Subcutaneous abdominal adipose tissue (tissue), 5 donors: Measurements from ENCODE around the gene CSRNP3.
"Not testable (repeated sequence)": the region's sequence is repeated elsewhere in the genome, so short reads cannot be mapped to it uniquely, and the experiment has no call there.

Experiments used
- H3K27ac ChIP-seq: one replicate; pipeline ENCODE4 v1.7.0; 2013; ENCODE audit warnings: low read depth, mild to moderate bottlenecking, inconsistent platforms, low read length, moderate library complexity
- H3K27me3 ChIP-seq, 5 donors: one replicate each; pipeline ENCODE4 v1.7.0; 2013; ENCODE audit warnings: low read length in 5 of 5, inconsistent platforms in 1 of 5; ENCODE audit not compliant: control insufficient read depth in 5 of 5, insufficient read depth in 4 of 5
- H3K36me3 ChIP-seq, 5 donors: one replicate each; pipeline ENCODE4 v1.7.0; 2013; ENCODE audit warnings: low read length in 5 of 5; ENCODE audit not compliant: control insufficient read depth in 5 of 5, insufficient read depth in 5 of 5
- H3K4me1 ChIP-seq, 5 donors: one replicate each; pipeline ENCODE4 v1.7.0; 2013; ENCODE audit warnings: low read length in 5 of 5, mild to moderate bottlenecking in 3 of 5, moderate library complexity in 1 of 5; ENCODE audit not compliant: control insufficient read depth in 5 of 5, insufficient read depth in 5 of 5
- H3K4me3 ChIP-seq, 5 donors: one replicate each; pipeline ENCODE4 v1.7.0; 2013; ENCODE audit warnings: low read length in 5 of 5, low read depth in 1 of 5
- H3K9ac ChIP-seq, 5 donors: one replicate each; pipeline ENCODE4 v1.7.0; 2013; ENCODE audit warnings: low read length in 5 of 5, mild to moderate bottlenecking in 4 of 5, moderate library complexity in 3 of 5
- H3K9me3 ChIP-seq, 5 donors: one replicate each; pipeline ENCODE4 v1.7.0; 2013; ENCODE audit warnings: low read length in 5 of 5; ENCODE audit not compliant: control insufficient read depth in 5 of 5
- donor health status: healthy.
- donor health status: healthy.
- donor health status: healthy.
- donor health status: healthy.
- donor health status: healthy.

CSRNP3 gene

DNA sequence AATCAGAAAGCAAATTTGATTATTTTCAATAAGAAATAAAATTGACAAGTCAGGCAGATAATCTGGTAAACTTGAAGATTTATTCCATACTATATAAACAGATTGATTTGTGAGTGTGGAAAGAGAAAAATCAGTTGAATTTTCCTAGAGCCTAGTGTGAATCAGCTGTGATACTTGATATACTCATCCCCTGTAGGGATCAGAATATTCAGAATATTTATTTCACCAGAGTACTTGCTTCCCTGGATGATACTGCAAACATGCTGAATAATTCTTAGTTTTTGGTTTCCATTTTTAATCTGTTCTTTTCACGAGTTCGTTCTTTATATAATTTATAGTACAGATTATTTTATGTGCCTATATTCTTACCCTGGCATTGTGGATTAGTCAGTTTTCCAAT, 181.7 kb downstream of the CSRNP3 start:
- Histone ChIP-seq H3K27ac (no peak overlapping the region), H3K9ac (no peak overlapping the region), H3K4me3 (no peak overlapping the region), H3K27me3 (no peaks in the 10 kb centered on the region), H3K4me1 (peaks cover 0 to 3% (median 0%) of the 10 kb centered on the region in 5 donors), H3K36me3 (no peaks in the 10 kb centered on the region), H3K9me3 (no peaks in the 10 kb centered on the region)

DNA sequence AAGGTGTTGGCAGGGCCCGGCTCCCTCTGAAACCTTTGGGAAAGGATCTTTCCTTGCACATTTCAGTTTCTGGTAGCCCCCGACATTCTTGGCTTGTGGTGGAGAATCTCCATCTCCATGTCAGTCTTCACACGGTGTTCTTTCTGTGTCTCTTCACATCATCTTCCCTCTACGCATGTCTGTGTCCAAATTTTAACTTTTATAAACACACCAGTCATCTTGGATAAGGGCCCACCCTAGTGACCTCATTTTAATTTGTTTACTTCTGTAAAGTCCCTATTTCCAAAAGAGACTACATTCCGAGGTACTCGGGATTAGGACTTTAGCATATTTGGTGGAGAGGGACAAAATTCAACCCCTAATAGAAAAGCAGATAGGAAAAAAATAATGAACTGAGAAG, 186.2 kb downstream of the CSRNP3 start:
- H3K36me3 ChIP-seq, result no peaks in the 10 kb centered on the region
- H3K27ac ChIP-seq, result no peak overlapping the region
- H3K4me3 ChIP-seq, result peak overlapping the region in 1 of 5 donors; percentile 30
- no peaks in the 10 kb centered on the region for H3K27me3 ChIP-seq
- no peak overlapping the region for H3K9ac ChIP-seq
- H3K9me3 ChIP-seq, result no peaks in the 10 kb centered on the region
- H3K4me1 ChIP-seq, result no peaks in the 10 kb centered on the region

DNA sequence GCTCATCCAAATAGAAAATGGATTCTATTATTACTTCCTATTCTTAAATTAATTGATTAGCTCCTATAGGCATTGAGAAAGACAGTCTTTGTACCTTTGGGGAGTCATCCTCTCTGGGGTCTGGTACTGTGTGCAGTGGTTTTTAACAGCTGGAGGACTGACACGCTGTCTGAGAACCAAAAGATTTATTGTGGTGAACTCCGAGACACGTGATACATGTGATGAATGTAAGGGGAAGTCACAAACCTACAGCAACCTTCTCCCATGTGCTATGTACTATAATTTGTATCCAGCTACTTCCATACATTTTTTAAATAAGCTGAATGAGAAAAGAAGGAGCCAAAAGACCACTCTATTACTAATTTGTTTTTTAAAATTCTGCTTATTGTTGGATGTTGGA, 190.9 kb downstream of the CSRNP3 start:
- Histone ChIP-seq H3K27me3 (no peaks in the 10 kb centered on the region), H3K36me3 (no peaks in the 10 kb centered on the region), H3K9me3 (no peaks in the 10 kb centered on the region), H3K9ac (no peak overlapping the region), H3K27ac (no peak overlapping the region), H3K4me3 (no peak overlapping the region), H3K4me1 (no peaks in the 10 kb centered on the region)

DNA sequence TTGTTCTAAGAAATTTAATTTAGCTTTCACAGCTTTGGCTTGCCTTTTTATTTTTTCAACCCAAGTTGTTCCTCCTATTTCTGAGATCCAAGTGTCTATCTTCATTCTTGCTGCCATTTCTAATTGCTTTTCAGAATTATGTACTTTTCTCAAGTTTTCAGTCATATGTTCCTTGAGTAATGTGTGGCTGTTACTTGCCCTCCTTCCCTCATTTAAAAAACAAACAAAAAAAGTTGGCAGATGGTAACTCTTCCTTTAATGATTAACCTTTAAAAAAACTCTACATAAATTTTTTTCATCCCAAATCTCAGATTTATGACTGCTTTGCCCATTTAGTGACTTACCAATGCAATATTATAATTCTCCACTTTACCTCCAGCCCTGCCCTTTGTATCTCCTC, 193.2 kb downstream of the CSRNP3 start:
- Histone ChIP-seq H3K9ac (no peak overlapping the region), H3K9me3 (no peaks in the 10 kb centered on the region), H3K27me3 (no peaks in the 10 kb centered on the region), H3K36me3 (no peaks in the 10 kb centered on the region), H3K4me3 (no peak overlapping the region), H3K27ac (no peak overlapping the region), H3K4me1 (no peaks in the 10 kb centered on the region)

DNA sequence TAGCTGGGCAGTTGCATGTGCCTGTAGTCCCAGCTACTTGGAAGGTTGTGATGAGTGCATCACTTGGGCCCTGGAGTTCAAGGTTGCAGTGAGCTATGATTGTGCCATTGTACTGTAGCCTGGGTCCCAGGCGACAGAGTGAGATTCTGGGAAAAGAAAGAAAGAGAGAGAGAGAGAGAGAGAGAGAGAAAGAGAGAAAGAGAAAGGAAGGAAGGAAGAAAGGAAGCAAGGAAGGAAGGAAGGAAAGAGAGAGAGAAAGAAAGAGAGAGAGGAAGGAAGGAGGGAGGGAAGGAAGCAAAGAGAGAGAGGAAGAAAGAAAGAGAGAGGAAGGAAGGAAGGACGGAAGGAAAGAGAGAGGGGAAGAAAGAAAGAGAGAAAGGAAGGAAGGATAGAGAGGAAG, 196.1 kb downstream of the CSRNP3 start:
- Histone ChIP-seq H3K9me3 (no peaks in the 10 kb centered on the region), H3K27ac (no peak overlapping the region), H3K4me3 (no peak overlapping the region), H3K9ac (no peak overlapping the region), H3K4me1 (no peaks in the 10 kb centered on the region), H3K36me3 (no peaks in the 10 kb centered on the region), H3K27me3 (no peaks in the 10 kb centered on the region)

DNA sequence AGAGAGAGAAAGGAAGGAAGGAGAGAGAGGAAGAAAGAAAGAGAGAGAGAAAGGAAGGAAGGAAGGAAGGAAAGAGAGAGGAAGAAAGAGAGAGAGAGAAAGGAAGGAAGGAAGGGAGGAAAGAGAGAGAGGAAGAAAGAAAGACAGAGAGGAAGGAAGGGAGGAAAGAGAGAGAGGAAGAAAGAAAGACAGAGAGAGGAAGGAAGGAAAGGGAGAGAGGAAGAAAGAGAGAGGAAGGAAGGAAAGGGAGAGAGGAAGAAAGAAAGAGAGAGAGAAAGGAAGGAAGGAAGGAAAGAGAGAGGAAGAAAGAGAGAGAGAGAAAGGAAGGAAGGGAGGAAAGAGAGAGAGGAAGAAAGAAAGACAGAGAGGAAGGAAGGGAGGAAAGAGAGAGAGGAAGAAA, 196.6 kb downstream of the CSRNP3 start:
- H3K36me3 ChIP-seq, H3K9me3 ChIP-seq, H3K27me3 ChIP-seq, H3K9ac ChIP-seq, H3K4me1 ChIP-seq, H3K27ac ChIP-seq, H3K4me3 ChIP-seq: not testable (repeated sequence)

DNA sequence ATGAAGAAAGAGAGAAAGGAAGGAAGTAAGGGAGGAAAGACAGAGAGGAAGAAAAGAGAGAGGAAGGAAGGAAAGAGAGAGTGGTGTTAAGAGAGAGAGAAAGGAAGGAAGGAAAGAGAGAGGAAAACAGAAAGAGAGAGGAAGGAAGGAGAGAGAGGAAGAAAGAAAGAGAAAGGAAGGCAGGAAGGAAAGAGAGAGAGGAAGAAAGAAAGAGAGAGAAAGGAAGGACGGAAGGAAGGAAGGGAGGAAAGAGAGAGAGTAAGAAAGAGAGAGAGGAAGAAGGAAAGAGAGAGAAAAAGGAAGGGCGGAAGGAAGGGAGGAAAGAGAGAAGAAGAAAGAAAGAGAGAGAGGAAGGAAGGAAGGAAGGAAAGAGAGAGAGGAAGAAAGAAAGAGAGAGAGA, 197.1 kb downstream of the CSRNP3 start:
- H3K27me3 ChIP-seq, result no peaks in the 10 kb centered on the region
- H3K4me3 ChIP-seq, result no peak overlapping the region
- no peak overlapping the region for H3K9ac ChIP-seq
- no peaks in the 10 kb centered on the region for H3K9me3 ChIP-seq
- H3K36me3 ChIP-seq, result no peaks in the 10 kb centered on the region
- H3K27ac ChIP-seq, result no peak overlapping the region
- no peaks in the 10 kb centered on the region for H3K4me1 ChIP-seq

DNA sequence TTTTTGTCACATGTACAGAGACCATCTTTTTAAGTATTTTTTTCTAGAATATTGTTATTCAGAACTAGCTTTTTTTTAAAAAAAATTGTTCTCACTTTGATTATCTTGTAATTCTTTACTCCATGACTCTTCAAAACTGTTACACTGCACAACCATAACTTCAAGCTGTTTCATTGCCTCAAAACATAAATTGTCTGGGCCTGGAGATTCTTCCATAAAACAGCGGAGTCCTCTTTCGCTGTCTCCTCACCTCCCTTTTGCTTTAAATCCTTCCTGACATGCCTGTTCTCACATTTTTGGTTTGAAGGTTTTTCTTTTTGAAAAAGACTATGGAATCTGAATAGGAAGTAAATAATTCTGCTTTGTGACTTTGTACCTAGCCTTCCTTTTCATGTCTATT, 197.9 kb downstream of the CSRNP3 start:
- Histone ChIP-seq H3K27me3 (no peaks in the 10 kb centered on the region), H3K27ac (no peak overlapping the region), H3K4me3 (no peak overlapping the region), H3K4me1 (no peaks in the 10 kb centered on the region), H3K9me3 (no peaks in the 10 kb centered on the region), H3K36me3 (no peaks in the 10 kb centered on the region), H3K9ac (no peak overlapping the region)

DNA sequence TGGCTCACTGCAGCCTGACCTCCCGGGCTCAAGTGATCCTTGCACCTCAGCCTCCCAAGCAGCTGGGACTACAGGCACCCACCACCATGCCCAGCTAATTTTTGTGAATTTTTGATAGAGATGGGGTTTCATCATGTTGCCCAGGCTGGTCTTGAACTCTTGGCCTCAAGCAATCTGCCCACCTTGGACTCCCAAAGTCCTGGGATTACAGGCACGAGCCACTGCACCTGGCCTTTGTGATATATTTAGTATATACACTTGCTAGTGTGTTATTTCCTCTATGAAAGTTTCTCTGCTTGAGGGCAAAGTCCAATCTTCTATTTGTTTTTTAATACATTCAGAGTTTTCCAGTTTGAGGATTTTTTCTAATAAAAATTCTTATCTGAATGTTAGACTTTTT, 205.3 kb downstream of the CSRNP3 start:
- H3K27ac ChIP-seq, result no peak overlapping the region
- no peaks in the 10 kb centered on the region for H3K4me1 ChIP-seq
- H3K36me3 ChIP-seq, result no peaks in the 10 kb centered on the region
- H3K27me3 ChIP-seq, result no peaks in the 10 kb centered on the region
- no peaks in the 10 kb centered on the region for H3K9me3 ChIP-seq
- no peak overlapping the region for H3K9ac ChIP-seq
- H3K4me3 ChIP-seq, result no peak overlapping the region

DNA sequence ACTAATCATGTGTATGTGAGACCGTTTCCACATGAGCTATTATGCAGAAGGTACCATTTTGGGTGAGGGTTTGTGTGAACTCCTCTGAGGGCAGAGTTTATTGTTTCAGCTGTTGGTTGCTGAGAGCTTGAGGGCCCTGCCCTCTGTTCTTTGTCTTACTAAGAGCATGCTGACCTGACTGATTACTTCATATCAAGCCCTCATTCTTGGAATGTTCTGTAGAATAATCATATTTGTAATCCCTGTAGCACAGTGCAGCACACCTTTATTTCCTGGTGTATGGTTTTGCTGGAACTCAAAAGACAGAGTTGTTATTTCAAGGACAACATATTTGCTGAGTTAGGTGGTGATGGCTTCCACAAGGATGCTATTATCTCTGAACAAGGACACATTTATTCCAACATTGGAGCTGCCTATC, 206.1 kb downstream of the CSRNP3 start:
- H3K4me1 ChIP-seq, result no peaks in the 10 kb centered on the region
- H3K4me3 ChIP-seq, result no peak overlapping the region
- H3K27ac ChIP-seq, result no peak overlapping the region
- H3K27me3 ChIP-seq, result no peaks in the 10 kb centered on the region
- H3K9me3 ChIP-seq, result no peaks in the 10 kb centered on the region
- H3K36me3 ChIP-seq, result no peaks in the 10 kb centered on the region
- no peak overlapping the region for H3K9ac ChIP-seq

DNA sequence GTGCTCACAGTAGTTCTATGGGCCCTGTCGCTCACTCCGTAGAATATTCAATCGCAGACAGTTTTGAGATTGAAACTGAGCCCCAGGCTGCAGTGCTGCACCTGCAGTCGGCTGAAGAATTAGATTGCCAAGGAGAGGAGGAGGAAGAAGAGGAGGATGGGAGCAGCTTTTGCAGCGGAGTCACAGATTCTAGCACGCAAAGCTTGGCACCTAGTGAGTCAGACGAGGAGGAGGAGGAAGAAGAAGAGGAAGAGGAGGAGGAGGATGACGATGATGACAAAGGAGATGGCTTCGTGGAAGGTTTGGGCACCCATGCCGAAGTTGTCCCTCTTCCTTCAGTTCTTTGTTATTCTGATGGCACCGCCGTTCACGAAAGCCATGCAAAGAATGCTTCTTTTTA, 209.4 kb downstream of the CSRNP3 start:
- H3K27me3 ChIP-seq, result no peaks in the 10 kb centered on the region
- H3K9me3 ChIP-seq, result no peaks in the 10 kb centered on the region
- no peak overlapping the region for H3K27ac ChIP-seq
- no peaks in the 10 kb centered on the region for H3K36me3 ChIP-seq
- no peak overlapping the region for H3K9ac ChIP-seq
- H3K4me1 ChIP-seq, result no peaks in the 10 kb centered on the region
- no peak overlapping the region for H3K4me3 ChIP-seq
